ENCODE results near the gene PLEKHM2. TPM values are rescaled to one million over a fixed set of nuclear protein-coding genes. Genes with fewer than 3 reads are reported as not detected.
A peak's percentile ranks its signal among the peaks of the same experiment; 100 is the strongest.

The PLEKHM2 gene
- total RNA-seq, 5 donors from 2014 or later (not counting 1 experiment from before 2014, with no cell fraction given) = 52.5 to 65.2 (median 59.6) TPM

DNA sequence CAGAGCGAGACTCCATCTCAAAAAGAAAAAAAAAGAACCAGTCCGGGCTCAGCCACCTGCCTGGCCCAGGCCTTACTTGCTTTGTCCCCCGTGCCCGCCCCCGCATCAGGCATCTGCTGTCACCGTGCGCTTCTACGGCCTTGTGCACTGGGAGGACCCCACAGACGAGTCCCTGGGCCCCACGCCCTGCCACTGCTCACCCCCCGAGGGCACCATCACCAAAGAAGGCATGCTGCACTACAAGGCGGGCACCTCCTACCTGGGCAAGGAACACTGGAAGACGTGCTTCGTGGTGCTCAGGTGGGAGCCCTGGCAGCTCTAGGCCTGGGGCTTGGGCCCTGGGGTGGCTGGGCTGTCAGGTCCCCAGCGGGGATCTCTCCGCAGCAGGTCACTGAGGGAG lies 46.3 kb downstream of the PLEKHM2 start:
- H3K9me3 ChIP-seq = no peaks in the 10 kb centered on the region
- POLR2A ChIA-PET = no interaction called here
- H3K36me3 ChIP-seq (ENCODE audit: control insufficient read depth in 2 of 2, extremely low read depth in 1 of 2, insufficient read depth in 1 of 2, low read length in 1 of 2) = peaks cover 6 to 74% of the 10 kb centered on the region in 2 donors
- H3K27ac ChIP-seq (ENCODE audit: low read length) = no peak overlapping the region
- Mint-ChIP-seq H3K36me3 (peaks cover 23% of the 10 kb centered on the region), H3K27ac (no peak overlapping the region), H3K27me3 (no peaks in the 10 kb centered on the region), H3K9me3 (no peaks in the 10 kb centered on the region), H3K4me3 (no peak overlapping the region), H3K4me1 (no peaks in the 10 kb centered on the region)
- WGBS (ENCODE audit: insufficient coverage) = 97% methylated on average over 16 of the region's 16 CpGs
- H3K4me1 ChIP-seq (ENCODE audit: control insufficient read depth in 1 of 2, extremely low read depth in 1 of 2, insufficient read depth in 2 of 2, low read length in 2 of 2) = no peaks in the 10 kb centered on the region
- no peaks in the 10 kb centered on the region for H3K27me3 ChIP-seq (replicated peaks in 1 of 2; ENCODE audit: control insufficient read depth in 2 of 2, extremely low read depth in 1 of 2, insufficient read depth in 2 of 2, low read length in 1 of 2)
- no peak for DNase-seq
- CTCF ChIA-PET = no interaction called here
- no peak for ATAC-seq (replicated peaks in 1 of 4)
- H3K4me3 ChIP-seq (ENCODE audit: control insufficient read depth in 1 of 2, extremely low read depth in 1 of 2, low read length in 1 of 2) = no peak overlapping the region

GRCh38 chr1:15730936-15731335 lies 46.8 kb downstream of the PLEKHM2 start:
- Histone ChIP-seq H3K36me3 (ENCODE audit: control insufficient read depth in 2 of 2, extremely low read depth in 1 of 2, insufficient read depth in 1 of 2, low read length in 1 of 2) (peaks cover 5 to 69% of the 10 kb centered on the region in 2 donors), H3K27ac (ENCODE audit: low read length) (no peak overlapping the region), H3K9me3 (no peaks in the 10 kb centered on the region), H3K4me3 (ENCODE audit: control insufficient read depth in 1 of 2, extremely low read depth in 1 of 2, low read length in 1 of 2) (no peak overlapping the region), H3K4me1 (ENCODE audit: control insufficient read depth in 1 of 2, extremely low read depth in 1 of 2, insufficient read depth in 2 of 2, low read length in 2 of 2) (no peaks in the 10 kb centered on the region), H3K27me3 (replicated peaks in 1 of 2; ENCODE audit: control insufficient read depth in 2 of 2, extremely low read depth in 1 of 2, insufficient read depth in 2 of 2, low read length in 1 of 2) (no peaks in the 10 kb centered on the region)
- Mint-ChIP-seq H3K4me1 (no peaks in the 10 kb centered on the region), H3K4me3 (no peak overlapping the region), H3K27ac (no peak overlapping the region), H3K9me3 (no peaks in the 10 kb centered on the region), H3K27me3 (no peaks in the 10 kb centered on the region), H3K36me3 (peaks cover 20% of the 10 kb centered on the region)
- ChIA-PET CTCF (no interaction called here), POLR2A (no interaction called here)
- DNase-seq = no peak
- WGBS (ENCODE audit: insufficient coverage) = 97% methylated on average over 16 of the region's 16 CpGs
- ATAC-seq (replicated peaks in 1 of 4) = no peak

- peaks cover 14% of the 10 kb centered on the region for H3K36me3 Mint-ChIP-seq
- Histone ChIP-seq H3K27ac (ENCODE audit: low read length) (no peak overlapping the region), H3K9me3 (no peaks in the 10 kb centered on the region), H3K27me3 (replicated peaks in 1 of 2; ENCODE audit: control insufficient read depth in 2 of 2, extremely low read depth in 1 of 2, insufficient read depth in 2 of 2, low read length in 1 of 2) (no peaks in the 10 kb centered on the region), H3K4me3 (ENCODE audit: control insufficient read depth in 1 of 2, extremely low read depth in 1 of 2, low read length in 1 of 2) (no peak overlapping the region), H3K36me3 (ENCODE audit: control insufficient read depth in 2 of 2, extremely low read depth in 1 of 2, insufficient read depth in 1 of 2, low read length in 1 of 2) (peaks cover 3 to 59% of the 10 kb centered on the region in 2 donors), H3K4me1 (ENCODE audit: control insufficient read depth in 1 of 2, extremely low read depth in 1 of 2, insufficient read depth in 2 of 2, low read length in 2 of 2) (no peaks in the 10 kb centered on the region)
- H3K4me1 Mint-ChIP-seq = no peaks in the 10 kb centered on the region
- H3K9me3 Mint-ChIP-seq = no peaks in the 10 kb centered on the region
- WGBS (ENCODE audit: insufficient coverage) = 97% methylated on average over 36 of the region's 39 CpGs
- no peak overlapping the region for H3K27ac Mint-ChIP-seq
- ChIA-PET CTCF (no interaction called here), POLR2A (no interaction called here)
- DNase-seq (no peak), ATAC-seq (replicated peaks in 1 of 4) (no peak)
- no peaks in the 10 kb centered on the region for H3K27me3 Mint-ChIP-seq
- H3K4me3 Mint-ChIP-seq = no peak overlapping the region
Measured at GRCh38 chr1:15731735-15732685, 47.9 kb downstream of the PLEKHM2 start.

DNA sequence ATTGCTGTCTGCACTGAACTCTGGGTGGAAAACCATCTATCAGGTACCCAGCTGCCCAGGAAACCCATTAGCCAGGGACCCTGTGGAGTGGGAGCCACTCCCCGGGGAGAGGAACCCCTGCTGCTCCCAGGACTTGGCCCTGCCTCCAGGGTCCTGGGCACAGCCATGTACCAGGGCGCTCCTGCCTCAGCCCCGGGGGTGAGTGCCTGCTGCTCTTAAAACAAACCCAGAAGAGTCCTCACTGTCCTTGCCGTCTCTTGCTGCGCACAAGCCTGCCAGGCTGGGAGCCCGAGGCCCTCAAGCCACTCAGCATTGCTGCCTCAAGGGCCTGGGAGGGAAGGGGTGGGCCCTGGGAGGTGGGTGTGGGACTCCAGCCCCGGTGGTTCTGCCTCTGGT lies 48.6 kb downstream of the PLEKHM2 start:
- H3K9me3 Mint-ChIP-seq = no peaks in the 10 kb centered on the region
- peaks cover 9% of the 10 kb centered on the region for H3K36me3 Mint-ChIP-seq
- ATAC-seq (replicated peaks in 1 of 4) = no peak
- Histone ChIP-seq H3K27me3 (replicated peaks in 1 of 2; ENCODE audit: control insufficient read depth in 2 of 2, extremely low read depth in 1 of 2, insufficient read depth in 2 of 2, low read length in 1 of 2) (no peaks in the 10 kb centered on the region), H3K4me1 (ENCODE audit: control insufficient read depth in 1 of 2, extremely low read depth in 1 of 2, insufficient read depth in 2 of 2, low read length in 2 of 2) (no peaks in the 10 kb centered on the region), H3K36me3 (ENCODE audit: control insufficient read depth in 2 of 2, extremely low read depth in 1 of 2, insufficient read depth in 1 of 2, low read length in 1 of 2) (peaks cover 3 to 52% of the 10 kb centered on the region in 2 donors), H3K4me3 (ENCODE audit: control insufficient read depth in 1 of 2, extremely low read depth in 1 of 2, low read length in 1 of 2) (no peak overlapping the region), H3K9me3 (no peaks in the 10 kb centered on the region), H3K27ac (ENCODE audit: low read length) (no peak overlapping the region)
- no peaks in the 10 kb centered on the region for H3K4me1 Mint-ChIP-seq
- H3K27ac Mint-ChIP-seq = no peak overlapping the region
- WGBS (ENCODE audit: insufficient coverage) = 97% methylated on average over 7 of the region's 7 CpGs
- CTCF ChIA-PET = no interaction called here
- POLR2A ChIA-PET = interaction anchor here in 1 of 2 donors (0.5 kb wide), 1 partner anchor 313 kb away, joined by 7 read pairs; no protein-coding TSS in a partner anchor
- no peak overlapping the region for H3K4me3 Mint-ChIP-seq
- no peaks in the 10 kb centered on the region for H3K27me3 Mint-ChIP-seq
- DNase-seq = no peak

- H3K27ac ChIP-seq (ENCODE audit: low read length) = no peak overlapping the region
- H3K27ac Mint-ChIP-seq = no peak overlapping the region
- H3K27me3 Mint-ChIP-seq = no peaks in the 10 kb centered on the region
- H3K36me3 ChIP-seq (ENCODE audit: control insufficient read depth in 2 of 2, extremely low read depth in 1 of 2, insufficient read depth in 1 of 2, low read length in 1 of 2) = peaks cover 3 to 46% of the 10 kb centered on the region in 2 donors
- ChIA-PET CTCF (interaction anchor here in 1 of 2 donors (0.7 kb wide), 1 partner anchor 19 kb away, joined by 3 read pairs; no protein-coding TSS in a partner anchor), POLR2A (interaction anchor here in 1 of 2 donors (0.5 kb wide), 1 partner anchor 312 kb away, joined by 7 read pairs; no protein-coding TSS in a partner anchor)
- WGBS (ENCODE audit: insufficient coverage) = 93% methylated on average over 8 of the region's 11 CpGs
- H3K27me3 ChIP-seq (replicated peaks in 1 of 2; ENCODE audit: control insufficient read depth in 2 of 2, extremely low read depth in 1 of 2, insufficient read depth in 2 of 2, low read length in 1 of 2) = no peaks in the 10 kb centered on the region
- H3K4me3 Mint-ChIP-seq = no peak overlapping the region
- H3K4me1 ChIP-seq (ENCODE audit: control insufficient read depth in 1 of 2, extremely low read depth in 1 of 2, insufficient read depth in 2 of 2, low read length in 2 of 2) = no peaks in the 10 kb centered on the region
- no peaks in the 10 kb centered on the region for H3K4me1 Mint-ChIP-seq
- DNase-seq (no peak), ATAC-seq (replicated peaks in 1 of 4) (peak in 1 of 4 experiments; percentile 10)
- no peak overlapping the region for H3K4me3 ChIP-seq (ENCODE audit: control insufficient read depth in 1 of 2, extremely low read depth in 1 of 2, low read length in 1 of 2)
- H3K9me3 Mint-ChIP-seq = no peaks in the 10 kb centered on the region
- no peaks in the 10 kb centered on the region for H3K9me3 ChIP-seq
- peaks cover 8% of the 10 kb centered on the region for H3K36me3 Mint-ChIP-seq
Measured at GRCh38 chr1:15733218-15733725, 49.2 kb downstream of the PLEKHM2 start.

DNA sequence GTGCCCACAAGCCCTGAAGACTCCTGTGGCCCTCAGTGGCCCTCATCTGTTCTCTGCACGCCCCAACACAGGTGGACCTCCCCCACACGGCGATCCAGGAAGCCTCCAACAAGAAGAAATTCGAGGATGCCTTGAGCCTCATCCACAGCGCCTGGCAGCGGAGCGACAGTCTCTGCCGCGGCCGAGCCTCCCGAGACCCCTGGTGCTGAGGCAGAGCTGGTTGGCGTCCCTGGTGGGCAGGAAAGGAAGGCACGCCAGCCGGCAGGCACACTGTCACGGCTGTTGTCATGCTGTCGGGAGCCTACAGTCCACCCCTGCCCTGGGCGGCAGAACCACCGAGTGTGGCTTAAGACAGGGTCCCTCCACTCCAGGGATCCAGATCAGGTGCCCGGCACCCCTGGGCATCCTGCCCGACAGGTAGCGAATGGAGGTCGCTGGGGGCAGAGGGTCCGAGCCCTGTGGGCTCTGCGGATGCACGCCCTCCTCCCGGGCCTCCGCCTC lies 49.7 kb downstream of the PLEKHM2 start:
- DNase-seq = no peak
- ChIA-PET CTCF (interaction anchor here in 1 of 2 donors (0.7 kb wide), 1 partner anchor 19 kb away, joined by 3 read pairs; no protein-coding TSS in a partner anchor), POLR2A (no interaction called here)
- Mint-ChIP-seq H3K27ac (no peak overlapping the region), H3K36me3 (peaks cover 8% of the 10 kb centered on the region), H3K27me3 (no peaks in the 10 kb centered on the region), H3K4me3 (no peak overlapping the region), H3K4me1 (no peaks in the 10 kb centered on the region), H3K9me3 (no peaks in the 10 kb centered on the region)
- Histone ChIP-seq H3K9me3 (no peaks in the 10 kb centered on the region), H3K27me3 (replicated peaks in 1 of 2; ENCODE audit: control insufficient read depth in 2 of 2, extremely low read depth in 1 of 2, insufficient read depth in 2 of 2, low read length in 1 of 2) (no peaks in the 10 kb centered on the region), H3K36me3 (ENCODE audit: control insufficient read depth in 2 of 2, extremely low read depth in 1 of 2, insufficient read depth in 1 of 2, low read length in 1 of 2) (peaks cover 3 to 41% of the 10 kb centered on the region in 2 donors), H3K27ac (ENCODE audit: low read length) (no peak overlapping the region), H3K4me1 (ENCODE audit: control insufficient read depth in 1 of 2, extremely low read depth in 1 of 2, insufficient read depth in 2 of 2, low read length in 2 of 2) (no peaks in the 10 kb centered on the region), H3K4me3 (ENCODE audit: control insufficient read depth in 1 of 2, extremely low read depth in 1 of 2, low read length in 1 of 2) (no peak overlapping the region)
- 95% methylated on average over 27 of the region's 27 CpGs for WGBS (ENCODE audit: insufficient coverage)
- ATAC-seq (replicated peaks in 1 of 4) = no peak

Data from T-cell (primary cell).